ENCODE data around the gene SCD.

- TF ChIP-seq CTCF (IDR thresholded peaks at IDR 0.05; ENCODE audit: low read depth, low read length) = no peak
- no peak for TF ChIP-seq EZH2phosphoT487 (IDR thresholded peaks at IDR 0.05; ENCODE audit: low read depth)
These were observed 2.7 kb upstream of the SCD start for GRCh38 chr10:100344241-100344788.
